Skin epidermis (tissue), 12 donors: ENCODE data around the gene ZBTB17.

Experiments
- H3K27ac ChIP-seq, 21 experiments: fragments of 200-600 bp; sonication (generic) in 11 of 21; one replicate each; pipeline ENCODE4 v1.5.0; 2020; ENCODE audit warnings: mild to moderate bottlenecking in 3 of 21, inconsistent platforms in 2 of 21, moderate library complexity in 2 of 21
- H3K4me3 ChIP-seq, 7 experiments: fragments of 200-600 bp; sonication (generic) in 2 of 7; one replicate each; pipeline ENCODE4 v1.5.0; 2020; ENCODE audit warnings: inconsistent platforms in 2 of 7, mild to moderate bottlenecking in 2 of 7, moderate library complexity in 1 of 7

The ZBTB17 gene

GRCh38 chr1:15965228-15965767 is 10.6 kb downstream of the ZBTB17 start:
- Histone ChIP-seq H3K27ac (peak overlapping the region in 19 of 21 experiments; percentile 2 to 86 (median 71)), H3K4me3 (no peak overlapping the region)

- H3K4me3 ChIP-seq: no peak overlapping the region
- H3K27ac ChIP-seq: peak overlapping the region in 16 of 21 experiments; percentile 31 to 86 (median 70)
Observed at GRCh38 chr1:15963968-15964648, 11.8 kb downstream of the ZBTB17 start.

DNA sequence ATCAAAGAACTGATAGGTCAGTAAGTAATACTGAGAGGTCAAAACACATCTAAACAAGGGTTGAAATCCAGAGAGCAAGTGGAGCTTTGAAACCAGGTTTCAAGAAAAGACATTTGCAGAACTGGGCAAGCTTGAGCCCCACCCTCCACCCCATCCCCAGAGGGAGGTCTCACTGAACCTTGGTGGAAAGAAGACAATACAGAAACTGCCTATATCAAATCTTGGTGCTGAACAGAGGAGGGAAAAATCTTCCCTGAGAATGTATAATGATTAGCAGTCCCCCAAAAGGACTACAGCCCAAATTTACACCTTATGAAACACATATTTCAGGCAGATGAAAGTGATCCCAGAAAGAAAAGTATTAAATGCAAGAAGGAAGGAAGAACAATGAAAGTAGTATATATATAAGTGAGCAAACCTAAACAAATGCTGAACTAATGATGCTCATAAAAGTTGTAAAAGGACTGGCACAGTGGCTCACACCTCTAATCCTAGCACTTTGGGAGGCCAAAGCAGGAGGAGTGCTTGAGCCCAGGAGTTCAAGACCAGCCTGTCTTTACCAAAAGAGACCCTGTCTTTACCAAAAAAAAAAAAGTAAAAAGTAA is 12.4 kb downstream of the ZBTB17 start:
- peak overlapping the region in 10 of 21 experiments; percentile 8 to 81 (median 62) for H3K27ac ChIP-seq
- H3K4me3 ChIP-seq: no peak overlapping the region

DNA sequence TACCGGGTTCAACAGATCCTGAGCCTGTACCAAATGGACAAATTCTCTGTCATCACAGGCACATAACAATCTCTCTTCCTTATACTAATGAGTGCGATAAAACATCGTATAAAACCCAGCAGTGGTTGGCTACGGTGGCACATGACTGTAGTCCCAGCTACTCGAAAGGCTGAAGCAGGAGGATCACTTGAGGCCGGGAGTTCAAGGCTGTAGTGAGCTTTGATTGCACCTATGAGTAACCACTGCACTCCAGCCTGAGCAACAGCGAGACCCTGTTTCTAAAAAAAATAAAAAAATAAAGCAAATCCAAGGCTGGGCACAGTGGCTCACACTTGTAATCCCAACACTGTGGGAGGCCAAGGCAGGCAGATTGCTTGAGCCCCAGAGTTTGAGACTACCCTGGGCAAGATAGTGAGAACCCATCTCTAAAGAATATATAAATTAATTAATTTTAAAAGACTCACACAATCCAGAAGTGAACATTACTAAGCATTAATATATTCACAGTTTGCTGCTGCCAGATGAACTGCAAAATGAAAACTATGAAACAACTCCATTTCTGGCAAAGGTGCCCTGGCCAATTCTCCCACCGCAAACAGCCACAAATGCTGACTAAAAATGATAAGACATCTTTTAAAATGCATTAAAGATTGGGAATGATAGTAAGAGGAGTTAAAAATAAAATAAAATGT is 13.1 kb downstream of the ZBTB17 start:
- Histone ChIP-seq H3K27ac (peak overlapping the region in 8 of 21 experiments; percentile 8 to 81 (median 58)), H3K4me3 (no peak overlapping the region)

GRCh38 chr1:15962176-15962575 is 13.7 kb downstream of the ZBTB17 start:
- Histone ChIP-seq H3K4me3 (no peak overlapping the region), H3K27ac (peak overlapping the region in 4 of 21 experiments; percentile 8 to 71 (median 39))

- Histone ChIP-seq H3K4me3 (no peak overlapping the region), H3K27ac (no peak overlapping the region)
Observed at GRCh38 chr1:15961492-15961891, 14.4 kb downstream of the ZBTB17 start.

DNA sequence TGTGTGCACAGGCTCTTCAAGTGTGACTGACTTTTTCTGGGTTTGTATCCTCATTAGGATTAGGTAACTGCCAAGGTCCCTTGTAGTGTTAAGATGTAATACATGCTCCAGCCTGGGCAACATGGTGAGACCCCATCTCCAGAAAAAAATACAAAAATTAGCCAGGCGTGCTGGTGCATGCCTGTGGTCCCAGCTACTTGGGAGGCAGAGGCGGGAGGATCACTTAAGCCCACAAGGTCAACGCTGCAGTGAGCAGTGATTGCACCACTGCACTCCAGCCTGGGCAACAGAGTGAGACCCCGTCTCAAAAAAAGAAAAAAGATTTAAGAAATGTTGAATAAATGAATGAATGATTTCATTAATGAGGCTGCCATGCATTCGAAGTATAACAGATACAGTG is 15.1 kb downstream of the ZBTB17 start:
- H3K27ac ChIP-seq: peak overlapping the region in 1 of 21 experiments; percentile 37
- H3K4me3 ChIP-seq: no peak overlapping the region

- Histone ChIP-seq H3K27ac (peak overlapping the region in 7 of 21 experiments; percentile 8 to 52 (median 23)), H3K4me3 (no peak overlapping the region)
Observed at GRCh38 chr1:15959827-15960446, 16.0 kb downstream of the ZBTB17 start.

DNA sequence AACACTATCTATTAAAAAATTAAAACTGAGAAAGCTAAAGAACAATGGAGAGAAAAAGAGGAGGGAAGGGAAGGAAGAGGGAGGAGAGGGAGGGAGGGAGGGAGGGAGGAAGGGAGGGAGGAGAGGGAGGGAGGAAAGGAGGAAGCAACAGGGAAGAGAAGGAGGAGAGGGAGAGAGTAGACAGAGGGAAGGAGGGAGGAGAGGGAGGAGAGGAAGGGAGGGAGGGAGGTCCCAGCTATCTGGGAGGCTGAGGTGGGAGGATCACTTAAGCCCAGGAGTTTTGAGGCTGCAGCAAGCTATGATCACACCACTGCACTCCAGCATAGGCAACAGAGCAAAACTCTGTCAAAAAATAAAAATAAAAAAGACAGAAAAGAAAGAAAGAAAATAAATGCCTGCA is 16.5 kb downstream of the ZBTB17 start:
- H3K27ac ChIP-seq: peak overlapping the region in 7 of 21 experiments; percentile 3 to 58 (median 31)
- no peak overlapping the region for H3K4me3 ChIP-seq

- H3K27ac ChIP-seq: peak overlapping the region in 9 of 21 experiments; percentile 3 to 58 (median 39)
Observed at GRCh38 chr1:15958793-15959192, 17.1 kb downstream of the ZBTB17 start.

GRCh38 chr1:15958111-15958510 is 17.8 kb downstream of the ZBTB17 start:
- H3K27ac ChIP-seq: peak overlapping the region in 2 of 21 experiments; percentile 29 to 58
- H3K4me3 ChIP-seq: no peak overlapping the region

More at GRCh38 chr1:15958793-15959192, 17.1 kb downstream of the ZBTB17 start:
- H3K4me3 ChIP-seq: no peak overlapping the region

DNA sequence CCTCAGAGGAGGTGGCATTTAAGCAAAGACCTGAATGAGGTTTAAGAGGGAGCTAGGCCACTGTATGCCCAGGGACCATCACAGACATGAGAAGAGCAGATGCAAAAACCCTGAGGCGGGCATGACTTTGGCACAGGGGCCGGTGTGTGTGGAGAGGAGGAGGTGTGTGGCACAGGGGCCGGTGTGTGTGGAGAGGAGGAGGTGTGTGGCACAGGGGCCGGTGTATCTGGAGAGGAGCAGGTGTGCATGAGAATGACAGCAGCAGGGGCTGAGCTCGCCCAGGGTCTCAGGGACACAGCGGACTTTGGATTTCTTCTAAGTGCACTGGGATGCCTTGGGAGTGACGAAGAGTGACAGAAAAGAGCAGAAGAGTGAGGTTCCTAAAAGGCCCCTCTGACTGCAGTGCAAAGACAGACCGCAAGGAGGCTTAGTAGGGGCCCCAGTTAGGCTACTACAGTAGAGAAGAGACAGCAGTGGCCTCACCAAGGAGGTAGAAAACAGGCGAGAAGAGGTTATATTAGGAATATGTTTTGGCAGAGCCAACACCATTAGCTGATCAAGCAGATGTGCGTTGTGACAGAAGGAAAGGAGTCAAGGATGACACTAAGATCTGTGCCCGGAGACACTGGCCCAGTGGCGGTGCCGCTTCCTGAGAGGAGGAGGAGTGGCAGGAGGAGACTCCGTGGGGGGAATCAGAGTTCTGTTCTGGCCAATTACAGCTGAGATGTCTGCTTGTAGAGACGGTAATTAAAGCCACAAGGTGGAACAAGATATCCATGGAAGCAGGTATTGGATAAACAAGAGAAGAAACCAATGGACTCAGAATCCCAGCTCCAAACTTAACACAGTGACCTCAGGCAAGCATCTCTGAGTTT is 18.4 kb downstream of the ZBTB17 start:
- Histone ChIP-seq H3K4me3 (no peak overlapping the region), H3K27ac (peak overlapping the region in 1 of 21 experiments; percentile 37)

GRCh38 chr1:15956150-15956549 is 19.8 kb downstream of the ZBTB17 start:
- H3K4me3 ChIP-seq: no peak overlapping the region
- H3K27ac ChIP-seq: peak overlapping the region in 12 of 21 experiments; percentile 1 to 88 (median 26)

DNA sequence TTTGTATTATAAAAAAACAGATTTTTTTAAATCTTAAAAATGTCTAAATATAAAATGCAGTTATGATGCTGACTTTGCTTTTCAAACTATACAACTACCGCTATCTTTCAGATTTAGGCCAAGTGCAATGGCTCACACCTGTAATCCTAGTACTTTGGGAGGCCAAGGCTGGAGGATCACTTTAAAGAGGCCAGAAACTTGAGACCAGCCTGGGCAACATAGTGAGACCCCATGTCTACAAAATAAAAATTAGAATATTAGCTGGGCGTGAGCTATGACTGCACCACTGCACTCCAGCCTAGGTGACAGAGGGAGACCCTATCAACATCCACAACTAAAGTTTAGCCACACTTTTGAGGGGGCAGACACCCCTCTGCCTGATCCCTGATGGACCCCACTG is 20.3 kb downstream of the ZBTB17 start:
- Histone ChIP-seq H3K4me3 (no peak overlapping the region), H3K27ac (peak overlapping the region in 12 of 21 experiments; percentile 1 to 88 (median 26))

DNA sequence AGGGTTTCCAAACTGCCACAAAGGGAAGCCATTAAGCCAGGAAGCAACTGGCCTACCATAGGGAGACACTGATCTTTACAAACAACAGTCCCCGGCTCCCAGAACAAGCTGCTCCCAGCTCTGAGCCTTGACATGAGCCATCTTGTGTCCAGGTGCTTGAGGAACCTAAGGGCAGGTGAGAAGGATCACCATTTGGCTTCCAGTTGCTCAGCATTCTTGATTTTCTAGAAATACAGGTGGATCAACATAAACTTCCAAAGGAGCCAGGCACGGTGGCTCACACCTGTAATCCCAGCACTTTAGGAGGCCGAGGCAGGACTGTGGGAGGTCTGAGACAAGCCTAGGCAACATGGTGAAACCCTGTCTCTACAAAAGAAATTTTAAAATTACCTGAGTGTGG is 21.6 kb downstream of the ZBTB17 start:
- Histone ChIP-seq H3K27ac (peak overlapping the region in 19 of 21 experiments; percentile 12 to 96 (median 82)), H3K4me3 (no peak overlapping the region)

DNA sequence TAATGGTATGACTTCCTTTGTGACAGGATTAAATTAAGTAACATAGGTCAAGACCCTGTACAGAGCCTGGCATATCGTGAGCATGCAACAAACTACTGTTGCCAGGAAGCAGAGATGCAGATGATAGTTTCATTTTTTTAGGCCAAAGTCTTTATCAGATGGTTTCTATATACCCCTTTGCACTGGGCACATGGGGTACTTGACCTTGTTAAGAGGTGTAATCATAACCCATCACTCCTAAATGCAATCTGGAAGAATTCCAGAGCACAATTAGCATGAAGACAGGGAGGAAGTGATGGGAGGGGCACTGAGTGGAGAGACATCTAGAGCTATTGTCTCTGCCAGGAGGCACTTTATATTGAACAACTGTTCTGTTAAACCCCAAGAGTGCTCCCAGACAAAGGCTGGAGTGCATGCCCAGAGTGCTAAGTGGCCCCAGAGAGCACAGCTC is 22.1 kb downstream of the ZBTB17 start:
- Histone ChIP-seq H3K27ac (peak overlapping the region in 18 of 21 experiments; percentile 52 to 96 (median 83)), H3K4me3 (no peak overlapping the region)

- H3K27ac ChIP-seq: peak overlapping the region in 20 of 21 experiments; percentile 52 to 96 (median 82)
- no peak overlapping the region for H3K4me3 ChIP-seq
Observed at GRCh38 chr1:15953294-15953771, 22.6 kb downstream of the ZBTB17 start.
